Left hindlimb (tissue), 1 donor: ENCODE data around the gene UBE2D1.

Source experiments
- DNase-seq: peaks from one replicate; pipeline ENCODE4 v3.0.0-alpha.2; 2018

The UBE2D1 gene

DNA sequence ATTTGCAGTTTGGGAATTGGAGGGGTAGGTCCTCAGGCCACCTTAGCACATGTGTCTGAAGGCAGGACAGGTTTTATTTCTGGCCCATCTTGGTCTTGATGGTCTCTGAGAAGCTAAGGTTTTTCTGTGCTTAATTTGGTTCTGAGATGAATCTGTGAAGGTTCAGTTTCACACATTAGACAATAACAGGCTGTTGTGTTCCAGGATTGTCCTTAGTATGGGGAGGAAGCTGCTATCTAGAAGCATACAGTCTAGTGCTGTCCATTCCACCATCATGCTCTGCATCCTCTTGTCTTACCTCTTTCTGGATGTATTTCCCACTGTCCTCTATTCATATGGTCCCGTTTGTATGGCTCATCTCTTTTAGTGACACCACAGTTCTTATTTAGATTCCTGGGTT, 7.1 kb downstream of the UBE2D1 start:
- DNase-seq, result no peak

DNA sequence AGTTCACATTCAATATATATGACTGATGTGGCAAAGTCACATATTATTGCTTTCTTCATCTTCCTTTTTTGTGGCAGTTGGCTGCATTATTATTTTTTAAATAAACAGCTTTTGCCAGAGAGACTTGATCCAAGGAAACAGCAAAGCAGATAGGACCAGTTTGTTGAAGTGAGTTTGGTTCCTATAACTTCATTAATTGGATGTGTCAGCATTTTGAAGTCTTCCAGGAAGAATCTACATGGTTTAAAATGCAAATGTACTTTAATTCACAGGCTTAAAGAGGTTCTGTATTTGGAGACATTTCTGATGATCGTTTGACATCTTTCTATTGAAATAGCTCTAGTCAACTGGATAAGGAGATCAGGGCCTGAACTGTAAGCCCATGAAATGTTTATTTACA, 13.2 kb downstream of the UBE2D1 start:
- no peak for DNase-seq

DNA sequence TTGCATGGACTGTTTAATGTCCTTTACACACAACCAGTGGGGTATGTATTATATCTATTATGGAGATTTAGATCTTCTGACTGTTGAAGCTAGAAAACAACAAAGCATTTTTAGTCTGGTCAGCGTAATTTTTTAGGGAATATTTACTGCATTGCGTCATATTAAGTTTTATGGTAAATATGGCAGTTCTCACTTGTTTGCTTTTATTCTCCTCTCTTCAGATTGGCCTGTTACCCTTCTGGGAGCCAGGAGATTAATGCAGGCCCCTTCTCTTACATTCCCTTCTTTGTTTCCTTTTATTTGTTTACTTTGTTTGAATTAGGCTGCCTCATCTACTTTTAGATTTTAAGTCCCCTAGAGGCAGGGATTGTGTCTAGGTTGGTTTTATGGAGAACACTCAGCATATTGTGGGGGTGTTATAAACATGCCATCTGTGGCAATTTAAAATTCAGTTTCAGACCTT, 13.8 kb downstream of the UBE2D1 start:
- DNase-seq, result no peak

DNA sequence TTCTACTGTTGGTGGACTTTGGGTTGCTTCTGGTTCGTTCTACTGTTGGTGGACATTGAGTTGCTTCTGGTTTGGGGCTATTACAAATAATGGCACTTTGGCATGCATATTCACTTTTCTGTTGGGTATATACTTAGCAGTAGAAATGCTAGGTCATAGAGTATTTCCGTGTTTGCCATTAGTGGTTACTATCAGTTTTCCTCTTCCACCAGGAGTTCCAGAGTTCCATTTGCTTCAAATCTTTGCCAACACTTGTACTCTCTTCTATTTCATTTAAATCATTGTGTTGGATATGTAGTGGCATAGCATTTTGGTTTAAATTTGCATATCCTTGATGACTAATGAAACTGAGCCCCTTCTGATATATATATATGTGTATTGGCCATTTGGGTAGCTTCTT, 15.2 kb downstream of the UBE2D1 start:
- no peak for DNase-seq

DNA sequence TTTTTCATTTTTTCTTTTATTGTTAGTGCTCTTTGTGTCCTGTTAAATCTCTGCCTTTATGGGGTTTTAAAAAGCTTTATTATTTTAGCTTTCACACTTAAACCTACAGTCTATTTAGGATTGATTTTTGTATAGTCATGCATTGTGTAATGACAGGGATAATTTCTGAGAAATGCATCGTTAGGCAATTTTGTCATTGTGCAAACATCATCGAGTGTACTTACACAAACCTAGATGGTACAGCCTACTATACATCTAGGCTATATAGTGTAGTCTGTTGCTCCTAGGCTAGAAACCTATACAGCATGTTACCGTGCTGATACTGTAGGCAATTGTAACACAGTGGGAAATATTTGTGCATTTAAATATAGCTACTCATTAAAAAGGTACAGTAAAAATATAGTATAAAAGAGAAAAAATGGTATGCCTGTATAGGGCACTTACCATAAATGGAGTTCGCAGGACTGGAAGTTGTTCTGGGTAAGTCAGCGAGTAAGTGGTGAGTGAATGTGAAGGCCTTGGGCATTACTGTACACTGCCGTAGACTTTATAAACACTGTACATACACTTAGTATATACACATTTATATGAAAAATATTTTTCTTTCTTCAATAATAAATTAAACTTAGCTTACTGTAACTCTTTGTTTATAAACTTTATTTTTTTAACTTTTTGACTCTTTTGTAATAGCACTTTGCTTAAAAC, 16.0 kb downstream of the UBE2D1 start:
- no peak for DNase-seq

DNA sequence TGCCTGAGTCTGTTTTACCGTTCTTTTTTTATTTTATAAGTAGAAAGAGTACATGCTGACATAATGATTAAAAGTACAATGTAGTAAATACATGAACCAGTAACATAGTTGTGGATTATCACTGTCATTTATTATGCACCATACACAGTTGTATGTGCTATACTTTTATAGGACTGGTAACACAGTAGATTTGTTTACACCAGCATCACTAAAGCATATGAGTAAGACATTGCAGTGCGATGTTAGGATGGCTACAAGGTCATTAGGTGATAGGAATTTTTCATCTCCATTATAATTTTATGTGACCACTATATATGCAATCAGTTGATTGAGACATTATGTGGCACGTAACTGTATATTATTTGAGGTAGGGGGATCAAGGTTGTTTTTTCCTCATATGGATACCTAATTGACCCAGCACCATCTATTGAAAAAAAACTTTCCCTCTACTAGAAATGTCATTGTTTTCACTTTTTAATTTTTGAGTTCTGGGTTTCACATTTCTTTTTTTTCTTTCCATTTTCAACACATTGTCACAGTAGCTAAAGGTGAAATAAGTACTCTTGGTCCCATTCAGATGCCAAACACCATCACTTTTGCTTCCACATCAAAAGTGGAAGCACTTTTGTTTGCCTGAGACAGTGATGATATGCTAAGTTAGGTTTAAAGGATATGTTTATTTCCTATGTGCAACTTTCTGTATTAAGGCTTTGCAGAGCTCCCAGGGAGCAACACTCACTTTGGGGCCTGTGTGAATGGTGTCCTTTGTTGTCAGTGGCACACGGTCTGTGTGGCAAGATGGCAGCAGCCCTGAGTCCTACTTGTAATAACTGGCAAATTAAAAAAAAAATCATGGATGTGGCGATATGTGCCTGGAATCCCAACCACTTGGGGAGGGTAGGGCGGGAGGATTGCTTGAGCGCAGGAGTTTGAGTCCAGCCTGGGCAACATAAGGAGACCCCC, 17.1 kb downstream of the UBE2D1 start:
- no peak for DNase-seq

DNA sequence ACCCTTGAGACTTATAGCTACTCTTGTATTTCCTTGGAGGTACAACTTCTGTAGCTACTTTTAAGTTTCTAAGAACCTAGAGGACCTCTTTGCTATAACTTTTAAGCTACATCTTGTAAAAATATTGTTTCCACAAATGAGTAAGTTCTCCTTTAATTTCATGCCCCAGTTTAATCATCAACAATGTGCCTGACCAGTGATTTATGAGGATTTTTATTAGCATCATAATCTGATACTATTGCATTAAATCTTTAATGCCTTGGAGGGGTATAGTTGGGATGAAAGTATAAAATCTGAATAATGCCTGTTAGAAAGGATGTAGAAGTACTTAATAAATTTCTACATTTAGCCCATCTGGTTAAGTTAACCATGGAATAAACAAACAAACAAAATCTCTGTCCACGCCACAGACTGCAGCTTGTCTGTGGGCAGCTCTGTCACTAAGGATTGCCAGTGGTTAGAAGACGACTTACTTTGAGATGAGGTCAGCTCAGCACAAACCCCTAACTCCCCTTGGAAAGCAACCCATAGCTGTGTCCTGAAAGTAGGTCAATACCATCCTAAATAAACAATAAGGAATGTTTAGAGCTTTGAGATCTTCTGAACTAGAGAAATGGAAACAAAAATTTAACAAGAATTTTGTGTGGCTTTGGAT, 18.3 kb downstream of the UBE2D1 start:
- no peak for DNase-seq

DNA sequence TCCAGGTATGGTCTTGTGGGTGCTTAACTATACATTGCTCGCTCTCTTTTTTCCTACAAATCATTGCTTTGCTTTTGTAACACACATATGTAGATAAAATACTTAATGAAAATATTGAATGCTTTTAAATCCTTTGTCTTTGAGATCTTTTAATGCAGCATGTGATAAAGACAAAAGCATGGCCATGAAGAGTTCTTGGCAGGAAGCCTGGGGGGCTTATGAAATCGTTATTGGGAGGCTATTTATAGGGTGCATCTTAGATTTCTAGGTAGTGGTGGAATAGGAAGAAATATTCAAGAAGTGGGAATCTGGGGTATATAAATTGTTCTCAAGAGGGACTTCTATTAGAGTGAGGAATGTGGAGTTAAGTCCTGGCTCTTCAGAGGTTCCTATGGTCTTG, 21.9 kb downstream of the UBE2D1 start:
- DNase-seq, result no peak

DNA sequence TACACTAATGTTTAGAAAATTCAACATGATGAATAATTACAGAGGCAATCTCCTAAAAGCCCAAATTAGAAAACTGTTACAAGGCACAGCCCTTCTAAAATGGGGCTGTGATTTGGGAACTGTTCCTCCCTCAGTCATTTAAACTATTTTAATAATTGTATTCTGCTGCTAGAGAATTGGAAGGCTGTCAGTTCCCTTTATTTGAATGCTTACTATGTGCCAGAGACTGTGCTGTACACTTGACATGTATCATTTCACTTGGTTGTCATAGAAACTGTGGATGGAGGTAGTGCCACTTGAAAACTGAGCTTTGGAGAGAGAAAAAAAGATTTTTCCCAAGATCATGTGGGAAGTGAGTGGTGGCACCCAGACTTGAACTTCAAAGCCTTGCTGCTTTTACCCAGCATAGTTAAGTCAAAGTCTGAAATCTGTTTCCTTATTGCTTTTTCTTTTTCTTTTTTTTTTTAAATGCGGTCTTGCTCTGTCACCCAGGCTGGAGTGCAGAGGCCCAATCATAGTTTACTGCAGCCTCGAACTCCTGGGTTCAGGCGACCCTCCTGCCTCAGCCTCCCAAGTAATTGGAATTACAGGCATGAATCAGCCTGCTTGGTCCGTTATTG, 23.6 kb downstream of the UBE2D1 start:
- no peak for DNase-seq

DNA sequence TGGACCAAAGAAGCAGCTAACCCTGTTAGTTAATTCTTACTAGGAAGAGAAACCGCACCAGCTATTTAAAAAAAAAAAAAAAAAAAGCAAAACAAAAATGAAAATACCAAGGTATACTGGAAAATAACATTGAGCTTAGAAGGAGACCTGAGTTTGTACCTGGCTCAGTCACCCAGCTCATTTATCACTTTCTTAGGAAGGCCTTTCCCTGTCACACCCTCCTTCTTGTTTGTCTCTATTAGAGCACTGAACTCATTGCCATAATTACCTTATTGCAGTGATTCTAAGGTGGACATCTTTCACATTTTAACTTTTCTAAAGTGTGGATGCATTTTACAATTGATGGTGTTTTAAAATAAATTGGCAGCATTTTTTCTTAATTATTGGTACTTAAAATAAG, 24.1 kb downstream of the UBE2D1 start:
- no peak for DNase-seq

DNA sequence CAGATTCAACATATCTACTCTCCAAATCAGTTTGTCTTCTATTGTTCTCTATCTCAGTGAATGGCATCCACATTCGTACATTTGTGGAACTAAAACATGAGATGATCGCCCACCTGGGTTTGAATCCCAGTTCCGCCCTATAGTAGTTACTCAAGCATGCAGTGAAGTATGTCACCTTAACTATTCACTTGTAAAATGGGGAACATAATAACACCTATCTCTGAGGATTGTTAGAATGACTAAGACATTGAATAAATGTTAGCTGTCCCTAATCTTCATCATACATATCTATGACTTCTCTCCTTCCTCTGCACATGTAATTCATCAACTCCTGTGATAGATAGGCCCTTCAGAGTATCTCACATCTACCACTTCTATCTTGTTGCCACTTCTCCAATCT, 24.7 kb downstream of the UBE2D1 start:
- no peak for DNase-seq

DNA sequence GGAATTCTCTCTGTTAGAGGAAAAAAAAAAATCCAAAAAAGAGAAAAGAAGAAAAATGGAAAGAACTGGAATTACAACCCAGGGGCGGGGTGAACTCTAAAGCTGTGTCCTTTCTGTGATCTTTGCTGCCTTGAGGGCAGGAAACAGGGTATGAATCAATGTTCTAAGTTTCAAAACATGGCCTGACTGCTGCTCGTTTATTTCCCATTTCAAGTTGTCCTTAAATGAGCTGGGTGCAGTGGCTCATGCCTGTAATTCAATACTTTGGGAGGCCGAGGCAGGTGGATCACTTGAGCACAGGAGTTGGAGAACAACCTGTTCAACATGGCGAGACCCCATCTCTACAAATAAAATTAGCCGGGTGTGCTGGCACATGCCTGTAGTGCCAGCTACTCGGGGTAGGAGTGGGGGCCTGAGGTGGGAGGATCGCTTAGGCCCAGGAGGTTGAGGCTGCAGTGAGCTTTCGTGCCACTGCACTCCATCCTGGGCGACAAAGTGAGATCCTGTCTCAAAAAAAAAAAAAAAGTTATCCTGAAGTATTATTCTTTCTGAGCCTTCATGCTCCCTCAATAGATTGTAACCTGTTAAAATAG, 25.7 kb downstream of the UBE2D1 start:
- no peak for DNase-seq

DNA sequence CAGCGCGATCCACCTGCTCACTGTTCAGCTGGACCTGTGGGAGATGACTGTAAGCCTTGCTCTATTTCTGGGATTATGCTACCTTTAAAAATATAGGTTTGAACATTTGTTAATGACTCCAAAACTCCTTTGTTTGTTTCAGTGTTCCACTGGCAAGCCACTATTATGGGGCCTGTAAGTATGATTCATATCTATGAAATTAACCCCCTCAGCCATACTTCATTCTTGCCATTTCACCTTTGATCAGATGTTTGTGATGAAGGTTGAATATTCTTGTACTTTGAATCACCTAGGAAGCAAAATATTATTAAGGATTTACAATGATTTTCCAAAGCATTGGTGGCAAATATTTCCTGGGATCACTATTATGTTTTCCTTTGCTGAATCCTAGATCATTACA, 26.5 kb downstream of the UBE2D1 start:
- no peak for DNase-seq

DNA sequence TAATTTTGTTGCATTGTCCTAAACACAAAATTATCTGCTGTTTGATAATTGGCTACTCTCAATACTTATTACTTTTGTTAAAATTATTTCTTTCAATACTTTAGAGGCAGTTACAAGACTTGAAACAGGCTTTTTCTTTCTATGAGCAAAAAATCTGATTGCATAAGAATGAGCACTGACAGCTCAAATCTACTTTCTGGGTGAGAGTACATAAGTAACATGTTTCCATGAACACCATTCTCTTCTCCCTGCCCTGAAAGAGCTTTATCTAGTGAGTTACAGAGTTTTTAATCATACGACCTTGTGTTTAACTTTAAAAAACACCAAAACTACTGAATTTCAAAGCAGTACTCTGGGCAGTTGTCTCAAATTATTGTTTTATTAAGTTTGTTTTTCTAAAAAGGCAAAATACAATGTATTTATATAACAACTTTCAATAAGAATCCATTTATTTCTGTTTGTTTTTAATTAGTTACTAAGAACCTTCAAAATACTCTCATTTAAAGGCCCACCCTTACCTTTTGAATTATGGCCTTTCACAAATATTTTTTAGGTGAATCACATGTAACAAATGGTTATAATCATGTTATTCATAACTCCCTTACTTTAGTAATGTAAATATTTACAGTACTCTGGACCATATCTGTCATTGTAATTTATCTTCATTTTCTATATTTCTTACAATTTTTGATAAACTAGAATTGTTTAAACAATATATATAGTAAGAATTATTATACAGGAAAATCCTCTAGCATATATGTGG, 27.4 kb downstream of the UBE2D1 start:
- DNase-seq, result no peak

DNA sequence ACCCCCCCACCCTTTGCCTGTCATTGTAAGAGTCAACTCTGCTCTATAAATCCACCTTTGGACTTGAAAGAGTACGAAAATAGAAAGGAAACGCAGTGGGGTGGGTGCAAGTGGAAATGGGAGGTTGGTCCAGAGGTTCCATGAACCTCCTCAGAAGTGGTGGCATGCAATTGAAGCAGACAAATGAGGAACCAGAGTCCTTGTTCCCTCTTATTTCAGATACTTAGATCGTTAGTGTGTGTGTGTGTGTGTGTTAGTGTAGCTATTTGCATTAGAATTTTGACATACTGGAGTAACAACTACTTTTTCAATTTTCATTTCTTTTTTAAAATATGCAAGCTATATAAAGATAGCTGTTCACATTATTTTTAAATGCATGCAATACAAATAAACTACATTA, 32.3 kb downstream of the UBE2D1 start:
- DNase-seq, result no peak

DNA sequence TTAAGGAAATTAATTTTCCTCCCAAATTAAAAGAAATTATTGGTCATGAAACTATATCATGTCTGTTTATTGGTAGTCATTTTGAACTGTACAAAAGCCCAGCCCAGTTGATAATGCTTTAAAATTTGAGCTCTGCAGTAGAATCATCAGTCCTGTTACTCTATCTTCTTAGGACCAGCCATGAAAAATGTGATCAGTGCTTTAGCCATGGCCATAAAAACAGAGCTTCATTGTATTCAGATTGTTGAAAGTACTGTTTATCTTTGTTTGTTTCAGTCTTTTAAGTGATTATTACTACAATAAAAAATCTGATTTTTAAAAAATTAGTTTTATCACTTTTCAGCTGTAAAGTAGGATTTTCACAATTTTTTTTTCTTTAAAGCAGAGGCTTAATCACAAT, 36.7 kb downstream of the UBE2D1 start:
- DNase-seq, result no peak

DNA sequence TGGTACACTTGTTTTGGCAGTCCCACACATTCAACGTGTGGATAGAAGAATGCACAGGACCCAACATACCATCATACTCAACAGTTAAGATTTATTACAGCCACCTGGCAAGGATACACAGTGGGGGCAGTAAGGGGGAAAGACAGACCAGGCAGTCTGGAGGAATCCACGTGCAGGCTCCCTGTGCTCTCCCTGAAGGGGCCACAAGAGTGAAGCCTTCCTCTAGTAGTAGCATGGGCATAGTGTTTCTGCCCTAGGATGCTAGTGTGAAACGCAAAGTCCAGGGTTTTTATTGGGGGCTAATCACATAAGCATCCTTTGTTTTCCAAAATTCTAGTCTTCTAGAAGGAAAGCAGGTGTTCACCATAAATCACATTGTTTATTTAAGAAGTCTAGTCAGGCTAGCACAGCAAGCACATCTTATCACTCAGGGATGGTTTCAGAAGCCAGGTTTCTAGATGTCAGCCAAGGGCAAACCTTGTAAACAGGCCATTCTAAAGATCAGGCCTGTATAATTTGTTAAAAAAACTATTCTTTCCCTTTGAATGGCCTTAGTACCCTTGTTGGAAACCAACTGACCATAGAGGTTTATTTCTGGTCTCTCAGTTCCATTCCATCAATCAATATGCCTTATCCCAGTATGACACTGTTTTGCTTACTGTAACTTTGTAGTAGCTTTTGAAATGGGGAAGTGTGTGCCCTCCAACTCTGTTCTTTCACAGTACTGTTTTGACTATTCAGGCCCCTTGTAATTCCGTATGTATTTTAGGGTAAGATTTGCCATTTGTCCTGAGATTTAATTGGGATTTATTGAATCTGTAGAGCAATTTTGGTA, 38.0 kb downstream of the UBE2D1 start:
- DNase-seq, result no peak

DNA sequence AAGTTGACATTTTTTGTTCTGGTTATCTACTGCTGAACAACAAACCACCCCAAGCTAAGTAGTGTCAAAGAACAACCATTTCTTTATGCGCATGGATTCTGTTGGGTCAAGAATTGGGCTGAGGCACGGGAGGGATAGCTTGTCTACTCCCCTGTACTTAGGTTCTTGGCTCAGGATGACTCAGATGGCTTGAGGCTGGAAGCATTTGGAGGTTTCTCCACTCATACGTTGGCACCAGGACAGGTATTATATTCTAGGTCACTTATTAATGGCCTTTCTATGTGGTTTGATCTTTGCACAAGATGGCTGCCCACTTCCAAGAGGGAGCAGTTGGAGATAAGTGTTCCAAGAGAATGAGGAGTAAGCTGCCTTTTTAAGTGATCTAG, 38.6 kb downstream of the UBE2D1 start:
- no peak for DNase-seq

DNA sequence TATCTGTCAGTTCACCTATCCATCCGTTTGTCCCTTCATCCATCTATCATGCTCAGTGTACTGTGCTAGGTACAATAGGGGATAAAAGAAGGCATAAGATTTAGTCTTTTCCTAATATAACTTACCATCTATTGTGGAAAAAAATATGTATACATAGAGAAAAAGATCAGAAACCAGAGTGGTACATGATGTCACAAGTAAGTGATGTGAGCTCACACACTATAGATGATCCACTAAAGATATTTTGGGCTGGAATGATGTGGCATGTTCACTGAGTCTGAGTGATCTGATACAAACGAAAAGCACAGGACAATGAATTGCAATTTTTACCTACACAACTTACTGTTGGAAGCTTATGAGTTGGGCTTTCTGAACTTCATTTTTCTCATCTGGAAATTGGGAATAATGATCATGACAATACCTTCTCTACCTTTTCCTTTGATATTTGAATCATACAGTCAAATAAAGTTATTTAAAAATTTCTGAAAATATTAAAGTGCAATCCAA, 47.7 kb downstream of the UBE2D1 start:
- no peak for DNase-seq

DNA sequence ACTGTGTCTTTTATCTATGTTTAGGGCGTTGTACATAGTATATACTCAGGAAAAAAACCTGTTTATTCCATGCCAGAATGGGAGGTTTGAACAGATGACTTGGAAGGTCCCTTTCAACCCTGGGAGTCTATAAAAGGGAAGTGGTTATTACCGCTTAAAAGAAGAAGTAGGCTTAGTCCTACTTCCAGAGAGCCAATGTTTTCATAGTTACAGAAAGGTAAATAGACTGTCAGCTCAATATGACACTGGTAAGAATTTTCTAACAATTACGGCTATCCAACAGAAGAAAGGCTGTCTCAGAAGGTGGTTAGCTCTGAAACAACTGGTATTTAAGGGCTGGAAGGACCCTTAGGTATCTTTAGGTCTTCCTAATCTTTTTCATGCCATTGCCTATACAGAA, 49.3 kb downstream of the UBE2D1 start:
- no peak for DNase-seq

DNA sequence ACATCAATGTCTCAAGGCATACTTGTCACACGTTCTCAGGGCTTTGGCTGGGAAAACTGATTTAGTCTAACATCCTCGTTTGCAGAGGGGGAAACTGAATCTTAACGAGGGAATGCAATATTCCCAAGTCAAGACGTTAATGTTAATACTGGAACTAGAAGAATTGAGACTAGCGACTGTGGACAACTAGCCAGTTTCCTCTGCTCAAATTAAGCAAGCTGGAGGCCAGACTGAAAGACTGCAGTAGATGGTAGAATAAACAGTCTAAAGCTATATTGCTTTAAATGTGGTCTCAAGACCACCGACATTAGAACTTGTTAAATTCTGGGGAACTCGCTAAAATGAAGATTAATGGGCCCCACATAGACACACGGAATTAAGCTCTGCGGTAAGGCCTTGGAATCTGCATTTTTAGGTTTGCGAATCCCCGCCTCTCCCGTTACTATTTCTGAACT, 49.8 kb downstream of the UBE2D1 start:
- DNase-seq, result no peak
